NCI-H128 (cell line): ENCODE results near the gene MLLT6.
A peak's percentile ranks its signal among the peaks of the same experiment; 100 is the strongest.

Experiments used
- DNase-seq: peaks from one replicate; lab custom pipeline; 2025; ENCODE audit not compliant: unreplicated experiment; lab: John Stamatoyannopoulos, UW

MLLT6 gene

DNA sequence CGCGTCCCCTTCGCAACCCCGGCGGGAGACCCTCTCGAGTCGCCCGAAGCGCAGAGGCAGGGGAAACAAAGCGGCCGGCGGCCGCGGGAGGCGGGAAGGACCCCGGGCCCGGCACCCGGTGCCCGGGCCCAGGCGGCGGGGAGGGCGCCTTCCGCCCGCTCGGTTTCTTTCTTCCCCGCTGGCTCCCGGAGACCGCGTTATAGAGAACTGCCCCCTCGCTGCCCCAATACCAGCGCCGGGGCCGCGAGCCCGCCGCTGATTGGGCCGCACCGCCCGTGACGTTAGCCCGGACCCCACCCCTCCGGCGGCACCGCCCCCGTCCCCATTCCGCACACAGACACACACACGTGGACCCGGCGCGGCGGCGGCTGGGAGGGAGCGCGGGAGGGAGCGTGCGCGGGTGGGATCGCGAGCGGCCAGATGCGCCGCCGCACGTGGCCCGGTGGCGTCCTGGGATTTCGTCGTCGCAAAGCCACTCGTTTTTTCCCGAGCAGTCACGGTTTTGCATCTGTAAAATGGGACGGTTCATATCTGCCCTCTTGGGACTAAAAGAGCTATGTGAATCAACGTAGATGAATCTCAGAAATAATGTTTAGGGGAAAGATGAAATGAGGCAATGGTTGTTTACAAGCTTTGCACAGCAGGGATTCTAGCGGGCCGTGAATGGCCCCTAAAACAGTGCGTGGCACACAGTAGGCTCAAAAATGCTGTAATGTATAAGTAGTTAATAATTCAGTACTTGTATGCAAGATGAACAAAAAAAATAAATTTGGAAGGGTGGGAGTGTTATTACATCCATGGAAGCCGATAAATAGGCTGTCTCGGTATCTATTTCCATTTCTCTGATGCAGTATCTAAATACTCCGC lies 30.1 kb upstream of the MLLT6 start, which contains the start of gene EPOP:
EPOP (minus strand) TSS at position 209 of the 867 bp plus-strand sequence. CDS start 462 bp downstream, outside the sequence.
- DNase-seq: peak; percentile 54

DNA sequence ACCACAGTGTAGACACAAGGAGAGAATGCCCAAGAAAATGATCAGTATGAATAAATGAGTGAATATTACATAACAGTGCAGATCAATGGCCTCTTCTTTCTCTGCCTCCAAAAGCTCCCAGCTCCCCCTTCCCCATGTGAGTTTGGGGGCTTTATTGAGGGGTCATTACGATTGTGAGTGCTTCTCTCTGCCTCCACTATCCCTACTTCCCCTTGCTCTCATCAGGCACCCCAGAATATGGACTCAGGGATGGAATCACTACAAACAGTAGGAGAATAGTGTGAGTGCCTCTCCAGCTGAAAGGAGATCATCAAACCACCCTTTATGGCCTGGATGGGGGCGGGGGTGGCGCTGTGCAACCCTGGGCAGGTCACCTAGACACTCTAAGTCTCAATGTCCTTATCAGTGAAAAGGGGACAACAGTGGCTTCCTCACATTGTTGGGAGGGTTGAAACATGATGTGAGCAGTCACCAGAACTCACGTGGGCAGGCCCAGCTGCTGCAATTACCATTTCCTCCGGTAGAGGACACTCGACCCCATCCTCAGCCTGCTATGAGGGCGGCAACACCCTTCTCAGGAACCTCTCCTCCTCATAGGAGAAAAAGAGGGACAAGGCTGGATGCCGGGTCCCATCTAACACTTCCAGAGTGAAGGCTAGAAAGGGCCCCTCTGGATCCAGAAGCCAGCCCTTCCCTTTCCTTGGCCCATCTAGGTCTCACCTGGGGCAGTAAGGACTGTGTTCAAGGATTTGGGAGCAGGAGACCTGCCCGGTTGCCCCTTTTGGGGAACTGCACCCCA lies 28.2 kb upstream of the MLLT6 start:
- DNase-seq: peak; percentile 24

GRCh38 chr17:38677819-38678218 lies 27.3 kb upstream of the MLLT6 start:
- no peak for DNase-seq

- DNase-seq: no peak
These were observed 24.0 kb upstream of the MLLT6 start for GRCh38 chr17:38681096-38681495.

GRCh38 chr17:38685491-38685890 lies 19.6 kb upstream of the MLLT6 start:
- no peak for DNase-seq

- DNase-seq: no peak
These were observed 17.8 kb upstream of the MLLT6 start for GRCh38 chr17:38687286-38687685.

DNA sequence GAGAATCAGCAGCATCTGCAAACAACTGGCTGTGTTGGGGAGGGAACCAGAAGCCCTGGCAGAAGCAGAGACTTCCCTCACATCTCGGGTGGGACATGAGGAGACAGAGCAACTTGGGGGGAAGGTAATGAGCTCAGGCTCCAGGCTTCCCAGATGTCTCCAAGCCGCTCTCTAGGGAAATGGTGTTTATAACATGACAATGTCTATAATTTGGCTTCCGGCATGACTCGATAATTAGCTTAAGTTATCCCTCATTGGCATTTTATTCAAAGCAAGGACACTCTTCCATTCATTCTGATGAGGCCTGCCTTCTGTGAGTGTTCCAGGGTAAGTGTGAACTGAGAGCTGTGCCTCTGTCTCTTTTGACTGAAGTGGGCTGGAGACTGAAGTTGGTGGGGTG lies 14.7 kb upstream of the MLLT6 start:
- DNase-seq: no peak

- no peak for DNase-seq
These were observed 13.9 kb upstream of the MLLT6 start for GRCh38 chr17:38691154-38691553.

GRCh38 chr17:38693700-38694329 lies 11.3 kb upstream of the MLLT6 start:
- no peak for DNase-seq

DNA sequence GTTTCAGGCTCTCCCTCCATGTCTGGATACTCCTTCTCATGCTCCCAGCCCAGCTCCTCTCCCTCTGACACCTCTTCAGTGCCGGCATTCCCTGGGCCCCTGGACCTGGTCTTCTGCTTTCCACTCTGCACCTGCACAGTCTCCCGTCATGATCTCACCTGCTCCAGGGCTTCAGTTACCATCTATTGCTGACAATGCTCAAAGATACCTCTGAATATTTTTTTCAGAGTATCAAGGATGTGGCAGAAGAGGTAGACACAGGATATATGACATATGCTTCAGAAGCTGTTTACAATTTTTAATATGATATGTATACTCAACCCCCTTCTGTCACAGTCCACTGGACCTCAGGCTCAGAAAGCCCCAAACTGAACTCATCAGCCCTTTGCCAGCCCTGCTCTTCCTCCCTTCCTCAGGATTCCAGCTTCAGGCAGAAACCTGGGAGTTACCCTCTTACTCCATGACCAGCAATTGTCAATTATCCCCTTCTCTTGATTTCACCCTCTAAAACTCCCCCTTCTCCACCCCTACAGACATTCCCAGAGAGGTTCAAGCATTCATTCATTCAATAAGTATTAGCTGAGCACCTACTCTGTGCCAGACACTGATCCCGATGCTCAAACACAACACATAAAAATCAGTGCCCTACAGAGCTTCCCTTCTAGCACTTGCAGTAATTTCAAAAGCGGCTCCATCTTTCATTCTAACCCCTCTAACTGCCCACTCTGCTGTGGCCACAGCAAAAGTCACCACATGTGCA lies 7.8 kb upstream of the MLLT6 start:
- no peak for DNase-seq

DNA sequence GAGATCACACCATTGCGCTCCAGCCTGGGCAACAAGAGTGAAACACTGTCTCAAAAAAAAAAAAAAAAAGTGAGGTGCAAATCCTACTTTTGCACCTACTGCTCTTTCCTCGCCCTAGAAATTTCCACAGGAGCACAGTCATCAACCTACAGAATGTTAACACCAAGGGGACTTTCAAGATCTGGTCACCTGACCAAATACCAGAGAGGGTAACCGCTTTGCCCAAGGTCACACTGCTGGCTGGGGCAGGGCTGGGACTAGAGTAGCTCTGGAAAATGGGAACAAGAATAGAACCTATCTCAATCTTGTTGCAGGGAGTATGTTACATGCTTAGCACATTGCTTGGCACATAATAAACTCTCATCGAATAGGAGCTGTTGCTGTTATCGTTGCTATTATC lies 6.3 kb upstream of the MLLT6 start:
- DNase-seq: no peak

GRCh38 chr17:38701504-38702165 lies 3.4 kb upstream of the MLLT6 start:
- DNase-seq: no peak

GRCh38 chr17:38702166-38702915 lies 2.7 kb upstream of the MLLT6 start:
- DNase-seq: peak; percentile 17

- DNase-seq: no peak
These were observed 1.9 kb upstream of the MLLT6 start for GRCh38 chr17:38702916-38703741.

DNA sequence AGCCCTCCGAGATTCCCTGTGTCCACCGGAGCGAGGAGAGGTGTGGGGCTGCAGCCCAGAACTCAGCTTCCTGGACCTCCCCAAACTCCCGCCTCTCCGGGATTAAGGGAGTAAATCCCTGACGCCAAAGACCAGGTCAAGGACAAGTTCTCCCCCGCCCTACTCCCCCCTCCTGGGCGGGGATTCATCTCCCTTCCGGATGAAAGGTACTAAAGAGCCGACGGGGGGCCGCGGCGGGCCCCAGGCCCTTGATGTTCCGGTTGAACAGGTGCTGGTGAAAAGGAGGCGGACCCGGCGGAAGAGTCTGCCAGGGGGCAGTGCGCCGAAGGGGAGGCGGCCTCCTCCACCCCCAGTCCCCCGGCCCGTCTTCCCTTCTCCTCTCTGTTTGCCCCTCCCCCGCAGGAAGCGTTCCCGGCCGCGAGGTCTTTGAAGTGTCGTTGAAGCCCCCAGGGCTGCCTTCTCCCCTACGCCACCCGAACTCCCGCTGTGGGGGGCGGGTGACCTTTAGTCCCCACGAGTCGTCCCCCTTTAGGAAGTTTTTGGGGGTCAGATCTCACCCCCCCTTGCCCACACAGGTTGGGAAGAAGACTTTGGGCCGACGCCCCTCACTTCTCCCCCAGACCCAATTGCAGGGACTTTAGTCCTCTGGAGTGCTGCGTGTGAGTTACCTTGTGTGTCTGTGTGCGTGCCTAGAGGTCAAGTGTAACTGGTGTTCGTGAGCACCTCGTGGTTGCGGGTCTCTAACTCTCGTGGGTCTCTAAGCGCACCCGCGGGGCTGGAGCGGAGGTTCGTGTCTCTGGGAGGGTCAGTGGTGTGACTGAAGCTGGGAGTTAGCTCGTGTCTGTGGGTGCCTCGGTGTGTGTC lies 1.1 kb upstream of the MLLT6 start:
- peak; percentile 55 for DNase-seq

DNA sequence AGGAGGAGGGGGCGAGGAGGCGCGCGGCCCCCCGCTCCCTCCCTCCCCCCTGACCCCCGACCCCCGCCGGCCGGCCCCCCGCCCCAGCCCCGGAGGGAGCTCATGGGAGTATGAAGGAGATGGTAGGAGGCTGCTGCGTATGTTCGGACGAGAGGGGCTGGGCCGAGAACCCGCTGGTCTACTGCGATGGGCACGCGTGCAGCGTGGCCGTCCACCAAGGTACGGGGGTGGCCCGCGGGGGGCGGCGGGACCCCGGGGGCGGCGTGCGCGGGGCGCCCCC lies 390 bp downstream of the MLLT6 start:
- DNase-seq: no peak

- peak; percentile 16 for DNase-seq
These were observed 881 bp downstream of the MLLT6 start for GRCh38 chr17:38705803-38706504.
